Measurements from ENCODE around the gene MEMO1.

Gene MEMO1

GRCh38 chr2:31973665-31974064 lies 37.1 kb downstream of the MEMO1 start:
- TF ChIP-seq CTCF (IDR thresholded peaks at IDR 0.05) = no peak

GRCh38 chr2:31972059-31972458 lies 38.7 kb downstream of the MEMO1 start:
- no peak for TF ChIP-seq CTCF (IDR thresholded peaks at IDR 0.05)

GRCh38 chr2:31969178-31969577 lies 41.6 kb downstream of the MEMO1 start:
- no peak for TF ChIP-seq CTCF (IDR thresholded peaks at IDR 0.05)

- TF ChIP-seq CTCF (IDR thresholded peaks at IDR 0.05) = no peak
Observed at GRCh38 chr2:31967790-31968189, 43.0 kb downstream of the MEMO1 start.

- no peak for TF ChIP-seq CTCF (IDR thresholded peaks at IDR 0.05)
Observed at GRCh38 chr2:31965094-31965493, 45.7 kb downstream of the MEMO1 start.

- TF ChIP-seq CTCF (IDR thresholded peaks at IDR 0.05) = no peak
Observed at GRCh38 chr2:31962757-31963361, 47.9 kb downstream of the MEMO1 start.

- no peak for TF ChIP-seq CTCF (IDR thresholded peaks at IDR 0.05)
Observed at GRCh38 chr2:31958140-31958717, 52.6 kb downstream of the MEMO1 start.

Data from LNCAP (cell line).